Gastrocnemius medialis (tissue), 4 donors: ENCODE data around the gene RNF43.

ENCODE experiments used
- CTCF ChIP-seq, 5 experiments: fragments of 450-650 bp in 3 of 5; fragments of 200-600 bp in 2 of 5; sonication (generic) in 2 of 5; IDR thresholded peaks in 4 of 5; conservative IDR thresholded peaks in 1 of 5; 1 replicate in 4 of 5; 2 replicates in 1 of 5; pipeline ENCODE4 v1.5.1; 2016 to 2019; ENCODE audit warnings: antibody characterized with exemption in 5 of 5, mild to moderate bottlenecking in 3 of 5, moderate library complexity in 3 of 5
- POLR2A ChIP-seq, 2 donors: fragments of 450-650 bp; IDR thresholded peaks; one replicate each; pipeline ENCODE4 v1.6.1; 2017; ENCODE audit warnings: antibody characterized with exemption in 2 of 2, mild to moderate bottlenecking in 2 of 2, moderate library complexity in 2 of 2

- TF ChIP-seq POLR2A (IDR thresholded peaks at IDR 0.05) (no peak), CTCF (IDR thresholded peaks at IDR 0.05 in 4 of 5, conservative IDR thresholded peaks at IDR 0.05 in 1 of 5) (no peak)
Measured at GRCh38 chr17:58386708-58387107, 30.6 kb downstream of the RNF43 start.
